8988T (cell line): ENCODE data around the gene EDC3.
"Not testable (repeated sequence)": the region's sequence is repeated elsewhere in the genome, so short reads cannot be mapped to it uniquely, and the experiment has no call there.

Source experiments
- DNase-seq: peaks from one replicate; pipeline ENCODE4 v3.0.0; 2011

The EDC3 gene

GRCh38 chr15:74648051-74648842, 47.6 kb downstream of the EDC3 start:
- no peak for DNase-seq

GRCh38 chr15:74646480-74646879, 49.3 kb downstream of the EDC3 start:
- DNase-seq = no peak

GRCh38 chr15:74643665-74644204, 52.1 kb downstream of the EDC3 start:
- DNase-seq = no peak

GRCh38 chr15:74642734-74643664, 52.8 kb downstream of the EDC3 start:
- DNase-seq = no peak

- no peak for DNase-seq
Observed at GRCh38 chr15:74642348-74642733, 53.5 kb downstream of the EDC3 start.

- DNase-seq = no peak
Observed at GRCh38 chr15:74641151-74641550, 54.7 kb downstream of the EDC3 start.

- no peak for DNase-seq
Observed at GRCh38 chr15:74636984-74637383, 58.8 kb downstream of the EDC3 start.

- no peak for DNase-seq
Observed at GRCh38 chr15:74635228-74635627, 60.6 kb downstream of the EDC3 start.

- DNase-seq = no peak
Observed at GRCh38 chr15:74633781-74634180, 62.0 kb downstream of the EDC3 start.

- no peak for DNase-seq
Observed at GRCh38 chr15:74632601-74633000, 63.2 kb downstream of the EDC3 start.

GRCh38 chr15:74631935-74632560, 63.8 kb downstream of the EDC3 start:
- DNase-seq = peak; percentile 71

GRCh38 chr15:74631408-74631807, 64.4 kb downstream of the EDC3 start:
- no peak for DNase-seq

GRCh38 chr15:74631087-74631385, 64.8 kb downstream of the EDC3 start:
- DNase-seq = no peak

GRCh38 chr15:74630284-74631086, 65.3 kb downstream of the EDC3 start:
- DNase-seq = no peak

- not testable (repeated sequence) for DNase-seq
Observed at GRCh38 chr15:74629696-74630095, 66.1 kb downstream of the EDC3 start.

GRCh38 chr15:74628949-74629348, 66.9 kb downstream of the EDC3 start:
- DNase-seq = no peak

GRCh38 chr15:74628199-74628598, 67.6 kb downstream of the EDC3 start:
- no peak for DNase-seq

- DNase-seq = no peak
Observed at GRCh38 chr15:74627766-74628165, 68.1 kb downstream of the EDC3 start.

GRCh38 chr15:74626752-74627692, 68.8 kb downstream of the EDC3 start:
- no peak for DNase-seq

- DNase-seq = no peak
Observed at GRCh38 chr15:74626336-74626735, 69.5 kb downstream of the EDC3 start.

GRCh38 chr15:74625693-74626092, 70.1 kb downstream of the EDC3 start:
- DNase-seq = no peak
